Endodermal cell (in vitro differentiated cells): ENCODE results near the gene TMEM119. TPM values are rescaled to one million over a fixed set of nuclear protein-coding genes. Genes with fewer than 3 reads are reported as not detected.

ENCODE experiments used
- DNase-seq: peaks from one replicate; pipeline ENCODE4 v3.0.0-alpha.2; 2017
- H3K27ac ChIP-seq: 2 replicates; pipeline ENCODE4 v1.5.1; 2013; ENCODE audit warnings: mild to moderate bottlenecking, low read depth, low read length, moderate library complexity
- H3K27me3 ChIP-seq: 2 replicates; pipeline ENCODE4 v1.6.1; 2013; ENCODE audit warnings: mild to moderate bottlenecking, low read length, moderate library complexity; ENCODE audit not compliant: insufficient read depth, control insufficient read depth, poor library complexity, severe bottlenecking
- H3K36me3 ChIP-seq: 2 replicates; pipeline ENCODE4 v1.7.0; 2013; ENCODE audit warnings: mild to moderate bottlenecking, low read length, moderate library complexity; ENCODE audit not compliant: control insufficient read depth, insufficient read depth
- H3K4me1 ChIP-seq: one replicate; pipeline ENCODE4 v1.7.0; 2013; ENCODE audit warnings: low read length; ENCODE audit not compliant: control insufficient read depth, insufficient read depth
- H3K4me3 ChIP-seq: 2 replicates; pipeline ENCODE4 v1.5.1; 2013; ENCODE audit warnings: mild to moderate bottlenecking, low read length, moderate library complexity
- H3K9ac ChIP-seq: 2 replicates; pipeline ENCODE4 v1.6.1; 2013; ENCODE audit warnings: mild to moderate bottlenecking, low read length, moderate library complexity; ENCODE audit not compliant: poor library complexity, severe bottlenecking; ENCODE audit errors: extremely low read depth
- H3K9me3 ChIP-seq: 2 replicates; pipeline ENCODE4 v1.6.1; 2013; ENCODE audit warnings: mild to moderate bottlenecking, low read length, moderate library complexity; ENCODE audit not compliant: control insufficient read depth
- H3K27ac Mint-ChIP-seq: 2 replicates; pipeline ENCODE4 v1.8.0; 2020; ENCODE audit warnings: mixed read lengths
- H3K27me3 Mint-ChIP-seq: 2 replicates; pipeline ENCODE4 v1.8.0; 2021; ENCODE audit warnings: mild to moderate bottlenecking, mixed read lengths; ENCODE audit not compliant: insufficient read depth
- H3K36me3 Mint-ChIP-seq: 2 replicates; pipeline ENCODE4 v1.8.0; 2020; ENCODE audit warnings: low read depth, mixed read lengths
- H3K4me1 Mint-ChIP-seq: 2 replicates; pipeline ENCODE4 v1.8.0; 2020; ENCODE audit warnings: mixed read lengths
- H3K4me3 Mint-ChIP-seq: 2 replicates; pipeline ENCODE4 v1.8.0; 2020; ENCODE audit warnings: mild to moderate bottlenecking, moderate library complexity, mixed read lengths
- H3K9me3 Mint-ChIP-seq: 2 replicates; pipeline ENCODE4 v1.8.0; 2020; ENCODE audit warnings: mild to moderate bottlenecking, mixed read lengths
- WGBS, 2 experiments: methylation state at CpG; one replicate each; pipeline versions ENCODE4 v1.1.5 to v1.1.7; 2013; ENCODE audit warnings: missing lambda C conversion rate in 2 of 2, mixed read lengths in 1 of 2; ENCODE audit not compliant: insufficient coverage in 1 of 2, insufficient read length in 1 of 2; 5-methylcytosine and 5-hydroxymethylcytosine counted together
- total RNA-seq, 2 donors: library from RNA; stranded (reverse); fragmentation: NEBNext Ultra II Directional in 1 of 2; extraction: Animal tissue kit (Norgen Biotek cat#: 25700) in 1 of 2; gene quantifications; 2 replicates in 1 of 2; 3 replicates in 1 of 2; pipeline ENCODE4 v1.2.1, GENCODE V29; 2021
- TF ChIP-seq, protein P1 (sequence below): fragments of 200-600 bp; sonication (generic); conservative IDR thresholded peaks from 2 replicates; pipeline ENCODE4 v1.5.0; 2021; ENCODE audit warnings: antibody characterized with exemption, mild to moderate bottlenecking

The TMEM119 gene
- total RNA-seq, 2 donors from 2014 or later, result 0.11 to 0.15 TPM

DNA sequence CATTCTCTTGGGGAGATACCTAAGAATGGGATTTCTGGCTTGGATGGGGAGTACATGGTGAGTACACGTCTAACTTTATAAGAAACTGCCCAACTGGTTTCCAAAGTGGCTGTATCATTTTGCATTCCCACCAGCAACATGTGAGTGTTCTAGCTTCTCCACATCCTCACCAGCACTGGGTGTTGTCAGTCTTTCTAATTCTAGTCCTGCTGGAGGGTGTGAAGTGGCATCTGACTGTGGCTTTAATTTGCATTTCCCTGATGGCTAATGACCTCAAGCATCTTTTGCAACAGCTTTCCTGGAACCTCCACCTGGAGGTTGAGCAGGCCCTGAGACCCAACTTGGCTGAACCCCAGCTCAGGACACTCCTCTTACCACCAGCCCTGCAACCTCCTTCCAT, 18.0 kb upstream of the TMEM119 start:
- no peaks in the 10 kb centered on the region for H3K4me1 Mint-ChIP-seq
- no peak for DNase-seq
- no peaks in the 10 kb centered on the region for H3K4me1 ChIP-seq

DNA sequence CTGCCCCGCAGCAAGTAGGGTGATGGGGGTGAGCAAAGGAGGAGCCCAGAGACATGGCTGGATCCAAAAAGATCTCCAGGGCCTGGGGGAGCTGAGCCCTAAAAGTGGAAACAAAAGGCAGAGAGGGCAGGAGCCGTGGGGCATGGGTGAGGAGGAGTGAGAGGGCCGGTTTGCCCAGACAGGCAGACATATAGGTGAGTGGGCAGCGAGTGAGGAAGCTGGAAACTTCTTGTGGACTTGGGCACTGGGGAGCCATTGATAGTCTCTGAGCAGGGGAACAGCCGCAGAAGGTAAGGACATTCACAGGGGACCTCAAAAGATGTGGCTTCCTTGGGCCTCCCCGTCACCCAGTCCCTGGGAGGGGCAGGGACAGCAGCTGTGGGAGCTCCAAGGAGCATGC, 16.8 kb upstream of the TMEM119 start:
- H3K9ac ChIP-seq, result no peak overlapping the region
- H3K27ac ChIP-seq, result no peak overlapping the region
- Mint-ChIP-seq H3K4me3 (no peak overlapping the region), H3K27me3 (peaks cover 2% of the 10 kb centered on the region), H3K36me3 (no peaks in the 10 kb centered on the region), H3K27ac (no peak overlapping the region), H3K9me3 (peaks cover 9% of the 10 kb centered on the region), H3K4me1 (no peaks in the 10 kb centered on the region)
- H3K36me3 ChIP-seq, result no peaks in the 10 kb centered on the region
- TF ChIP-seq, protein P1, sequence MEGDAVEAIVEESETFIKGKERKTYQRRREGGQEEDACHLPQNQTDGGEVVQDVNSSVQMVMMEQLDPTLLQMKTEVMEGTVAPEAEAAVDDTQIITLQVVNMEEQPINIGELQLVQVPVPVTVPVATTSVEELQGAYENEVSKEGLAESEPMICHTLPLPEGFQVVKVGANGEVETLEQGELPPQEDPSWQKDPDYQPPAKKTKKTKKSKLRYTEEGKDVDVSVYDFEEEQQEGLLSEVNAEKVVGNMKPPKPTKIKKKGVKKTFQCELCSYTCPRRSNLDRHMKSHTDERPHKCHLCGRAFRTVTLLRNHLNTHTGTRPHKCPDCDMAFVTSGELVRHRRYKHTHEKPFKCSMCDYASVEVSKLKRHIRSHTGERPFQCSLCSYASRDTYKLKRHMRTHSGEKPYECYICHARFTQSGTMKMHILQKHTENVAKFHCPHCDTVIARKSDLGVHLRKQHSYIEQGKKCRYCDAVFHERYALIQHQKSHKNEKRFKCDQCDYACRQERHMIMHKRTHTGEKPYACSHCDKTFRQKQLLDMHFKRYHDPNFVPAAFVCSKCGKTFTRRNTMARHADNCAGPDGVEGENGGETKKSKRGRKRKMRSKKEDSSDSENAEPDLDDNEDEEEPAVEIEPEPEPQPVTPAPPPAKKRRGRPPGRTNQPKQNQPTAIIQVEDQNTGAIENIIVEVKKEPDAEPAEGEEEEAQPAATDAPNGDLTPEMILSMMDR, result no peak
- H3K4me1 ChIP-seq, result no peaks in the 10 kb centered on the region
- H3K4me3 ChIP-seq, result no peak overlapping the region
- no peak for DNase-seq
- H3K27me3 ChIP-seq, result no peaks in the 10 kb centered on the region
- 88 to 92% methylated on average over 6 of the region's 6 CpGs for WGBS, 2 experiments
- H3K9me3 ChIP-seq, result no peaks in the 10 kb centered on the region

More for the DNA sequence above, 18.0 kb upstream of the TMEM119 start:
- Mint-ChIP-seq H3K4me3 (no peak overlapping the region), H3K27ac (no peak overlapping the region), H3K27me3 (peaks cover 2% of the 10 kb centered on the region), H3K36me3 (no peaks in the 10 kb centered on the region), H3K9me3 (peaks cover 9% of the 10 kb centered on the region)
- TF ChIP-seq, protein P1, result no peak
- 92% methylated on average over 1 of the region's 1 CpG; no CpG with 5 or more reads in 1 of the 2 experiments for WGBS, 2 experiments
- Histone ChIP-seq H3K27me3 (no peaks in the 10 kb centered on the region), H3K9me3 (no peaks in the 10 kb centered on the region), H3K27ac (no peak overlapping the region), H3K9ac (no peak overlapping the region), H3K36me3 (no peaks in the 10 kb centered on the region), H3K4me3 (no peak overlapping the region)

DNA sequence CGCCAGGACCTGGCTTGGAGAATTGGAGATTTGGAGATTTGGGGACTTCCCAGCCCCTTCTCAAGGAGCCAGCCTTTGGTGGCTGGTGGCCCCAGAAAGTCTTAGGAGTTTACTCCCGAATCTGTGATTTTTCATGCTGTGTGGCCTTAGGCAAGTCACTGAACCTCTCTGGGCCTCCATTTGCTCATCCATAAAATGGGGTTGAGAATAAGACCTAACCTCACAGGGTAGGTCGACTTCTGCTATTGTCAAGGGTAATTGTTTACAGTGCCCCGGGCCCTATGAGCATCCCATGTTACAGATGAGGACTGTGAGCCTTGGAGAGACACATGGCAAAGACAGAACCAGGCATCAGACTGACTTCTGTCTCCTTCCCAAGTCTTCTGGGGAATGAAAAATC, 16.2 kb upstream of the TMEM119 start:
- peaks cover 9% of the 10 kb centered on the region for H3K9me3 Mint-ChIP-seq
- H3K4me1 ChIP-seq, result no peaks in the 10 kb centered on the region
- TF ChIP-seq, protein P1, result no peak
- H3K27ac ChIP-seq, result no peak overlapping the region
- H3K27ac Mint-ChIP-seq, result no peak overlapping the region
- H3K4me3 ChIP-seq, result no peak overlapping the region
- no peaks in the 10 kb centered on the region for H3K36me3 Mint-ChIP-seq
- H3K27me3 ChIP-seq, result no peaks in the 10 kb centered on the region
- H3K27me3 Mint-ChIP-seq, result peaks cover 2% of the 10 kb centered on the region
- no peaks in the 10 kb centered on the region for H3K36me3 ChIP-seq
- no peaks in the 10 kb centered on the region for H3K9me3 ChIP-seq
- no peak for DNase-seq
- no peaks in the 10 kb centered on the region for H3K4me1 Mint-ChIP-seq
- 84 to 93% methylated on average over 3 to 4 of the region's 4 CpGs for WGBS, 2 experiments
- H3K9ac ChIP-seq, result no peak overlapping the region
- no peak overlapping the region for H3K4me3 Mint-ChIP-seq
